A549 treated with ZK216348 at 1 μM for 4 hours (cell line): Measurements from ENCODE around the gene DNPEP. TPM values are rescaled to one million over a fixed set of nuclear protein-coding genes. Genes with fewer than 3 reads are reported as not detected.

Source experiments
- total RNA-seq: library from RNA; stranded (reverse); fragments of 200-300 nt; extraction: Qiagen RNA extraction; gene quantifications from 5 replicates; pipeline ENCODE4 v1.2.3, GENCODE V29; 2022; ENCODE audit warnings: low read depth

DNPEP gene
- 51.7 to 64.3 TPM (median 58.3 TPM) in 5 replicates for total RNA-seq

DNA sequence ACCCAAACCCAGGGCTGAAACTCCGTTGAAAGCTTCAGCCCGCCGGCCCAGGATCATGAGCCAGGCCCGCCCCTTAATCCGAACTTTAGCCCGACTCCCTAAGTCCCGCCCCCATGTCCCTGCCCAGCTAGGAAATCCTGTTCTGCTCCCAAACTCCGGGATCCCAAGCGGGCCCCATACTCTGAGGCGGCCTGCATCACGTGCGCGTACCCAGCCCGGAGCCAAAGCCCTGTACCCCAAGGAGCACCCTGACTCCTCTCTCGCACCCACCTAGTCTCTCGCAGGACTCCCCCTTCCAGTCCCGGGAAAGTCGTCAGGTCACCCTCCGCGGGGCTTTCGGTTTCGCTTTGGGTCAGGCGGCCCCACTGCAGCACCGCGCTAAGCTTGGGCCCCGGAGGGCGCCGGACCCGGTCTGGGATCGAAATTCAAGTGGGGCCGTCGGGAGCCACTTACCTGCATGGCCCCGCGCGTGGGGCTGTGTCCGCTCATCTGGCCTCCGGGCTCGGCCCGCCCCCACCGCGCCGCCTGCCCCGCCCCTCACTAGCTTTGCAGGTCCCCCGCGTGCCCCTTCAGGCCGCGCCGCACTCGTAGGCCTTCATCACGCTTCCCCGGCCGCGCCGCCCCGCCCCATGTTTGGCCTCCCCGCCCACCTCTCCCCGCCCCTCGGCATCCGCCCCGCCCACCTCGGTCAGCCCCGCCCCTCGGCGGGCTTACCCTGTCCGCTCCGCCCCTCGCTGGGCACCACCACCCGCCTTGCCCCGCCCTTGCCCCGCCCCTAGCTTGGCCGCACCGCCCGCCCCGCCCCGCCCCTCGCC is at the start of gene DNPEP:
Gene DNPEP, minus strand, starts transcription at position 607 of the 815 bp plus-strand sequence. Its CDS starts 118 bp downstream, at position 489.

DNA sequence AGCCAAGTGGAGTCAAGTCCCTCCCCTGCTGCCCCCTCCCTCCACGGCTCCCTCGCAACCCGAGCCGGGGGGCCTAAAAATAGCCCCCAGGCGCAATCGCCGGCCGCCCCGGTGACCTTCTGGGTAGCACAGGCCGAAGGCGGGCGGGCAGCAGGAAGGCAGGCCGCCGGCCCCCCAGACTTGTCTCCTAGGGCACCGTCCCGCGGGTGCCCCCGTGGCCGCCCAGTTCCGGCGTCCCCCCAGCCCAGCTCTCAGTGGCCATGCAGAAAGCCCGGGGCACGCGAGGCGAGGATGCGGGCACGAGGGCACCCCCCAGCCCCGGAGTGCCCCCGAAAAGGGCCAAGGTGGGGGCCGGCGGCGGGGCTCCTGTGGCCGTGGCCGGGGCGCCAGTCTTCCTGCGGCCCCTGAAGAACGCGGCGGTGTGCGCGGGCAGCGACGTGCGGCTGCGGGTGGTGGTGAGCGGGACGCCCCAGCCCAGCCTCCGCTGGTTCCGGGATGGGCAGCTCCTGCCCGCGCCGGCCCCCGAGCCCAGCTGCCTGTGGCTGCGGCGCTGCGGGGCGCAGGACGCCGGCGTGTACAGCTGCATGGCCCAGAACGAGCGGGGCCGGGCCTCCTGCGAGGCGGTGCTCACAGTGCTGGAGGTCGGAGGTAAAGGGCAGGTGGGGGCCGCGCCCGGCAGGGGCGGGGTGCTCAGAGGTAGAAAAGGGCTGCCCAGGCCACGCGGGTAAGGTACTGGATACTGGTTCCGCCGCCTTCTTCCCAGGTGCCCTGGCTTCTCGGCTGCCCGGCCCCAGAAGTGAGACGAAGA is 47.2 kb upstream of the DNPEP start, which contains the start of gene SPEG:
Gene SPEG, plus strand, starts transcription at position 126 of the 808 bp plus-strand sequence. Its CDS starts 135 bp downstream, at position 261.

DNA sequence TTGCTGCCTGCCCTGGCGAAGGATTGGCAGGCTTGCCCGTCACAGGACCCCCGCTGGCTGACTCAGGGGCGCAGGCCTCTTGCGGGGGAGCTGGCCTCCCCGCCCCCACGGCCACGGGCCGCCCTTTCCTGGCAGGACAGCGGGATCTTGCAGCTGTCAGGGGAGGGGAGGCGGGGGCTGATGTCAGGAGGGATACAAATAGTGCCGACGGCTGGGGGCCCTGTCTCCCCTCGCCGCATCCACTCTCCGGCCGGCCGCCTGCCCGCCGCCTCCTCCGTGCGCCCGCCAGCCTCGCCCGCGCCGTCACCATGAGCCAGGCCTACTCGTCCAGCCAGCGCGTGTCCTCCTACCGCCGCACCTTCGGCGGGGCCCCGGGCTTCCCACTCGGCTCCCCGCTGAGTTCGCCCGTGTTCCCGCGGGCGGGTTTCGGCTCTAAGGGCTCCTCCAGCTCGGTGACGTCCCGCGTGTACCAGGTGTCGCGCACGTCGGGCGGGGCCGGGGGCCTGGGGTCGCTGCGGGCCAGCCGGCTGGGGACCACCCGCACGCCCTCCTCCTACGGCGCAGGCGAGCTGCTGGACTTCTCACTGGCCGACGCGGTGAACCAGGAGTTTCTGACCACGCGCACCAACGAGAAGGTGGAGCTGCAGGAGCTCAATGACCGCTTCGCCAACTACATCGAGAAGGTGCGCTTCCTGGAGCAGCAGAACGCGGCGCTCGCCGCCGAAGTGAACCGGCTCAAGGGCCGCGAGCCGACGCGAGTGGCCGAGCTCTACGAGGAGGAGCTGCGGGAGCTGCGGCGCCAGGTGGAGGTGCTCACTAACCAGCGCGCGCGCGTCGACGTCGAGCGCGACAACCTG is 30.7 kb upstream of the DNPEP start, which contains the start of gene DES:
Gene DES, plus strand, starts transcription at position 223 of the 857 bp plus-strand sequence. Its CDS starts 86 bp downstream, at position 309.

DNA sequence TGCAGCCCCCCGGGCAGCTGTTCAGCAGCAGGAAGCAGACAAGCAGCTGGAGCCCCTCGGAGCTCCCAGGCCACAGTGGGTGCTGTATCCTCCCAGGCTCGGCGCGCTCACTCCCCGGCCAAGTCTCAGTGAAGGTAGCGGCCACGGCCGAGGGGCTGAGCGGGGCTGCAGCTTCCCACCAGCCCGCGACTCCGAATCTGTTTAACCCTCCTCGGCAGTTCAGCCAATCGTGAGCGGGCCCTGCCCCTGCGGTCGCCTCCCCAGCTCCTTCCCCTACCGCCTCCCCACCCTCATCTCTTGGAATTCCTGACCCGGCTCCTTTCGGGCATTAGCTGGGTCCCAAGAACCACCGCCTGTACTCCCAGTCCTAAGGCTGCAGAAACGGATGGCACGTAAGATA is 55.2 kb downstream of the DNPEP start, which contains the start of gene RESP18:
Gene RESP18, minus strand, starts transcription at position 203 of the 400 bp plus-strand sequence.

Other genes with a start within 250 kb of the DNPEP start
- gene NHEJ1, start 227.1 kb downstream of the DNPEP start, total RNA-seq = 14.2 to 16.2 TPM (median 15.2 TPM) in 5 replicates
- 0.28 to 0.80 TPM (median 0.46 TPM) in 5 replicates for gene SLC23A3, start 217.9 kb downstream of the DNPEP start, total RNA-seq
- 32.1 to 55.5 TPM (median 46.5 TPM) in 5 replicates for gene CNPPD1, start 211.0 kb downstream of the DNPEP start, total RNA-seq
- gene RETREG2, start 209.6 kb downstream of the DNPEP start, total RNA-seq = 53.9 to 88.2 TPM (median 84.2 TPM) in 5 replicates
- 12.4 to 25.5 TPM (median 20.6 TPM) in 5 replicates for gene ZFAND2B, start 181.1 kb downstream of the DNPEP start, total RNA-seq
- gene ABCB6, start 169.0 kb downstream of the DNPEP start, total RNA-seq = 23.6 to 35.5 TPM (median 32.1 TPM) in 5 replicates
- 30.5 to 48.5 TPM (median 47.1 TPM) in 5 replicates for gene ATG9A, start 158.3 kb downstream of the DNPEP start, total RNA-seq
- 16.7 to 21.8 TPM (median 20.0 TPM) in 5 replicates for gene ANKZF1, start 158.1 kb downstream of the DNPEP start, total RNA-seq
- 5.3 to 9.7 TPM (median 6.5 TPM) in 5 replicates for gene GLB1L, start 142.5 kb downstream of the DNPEP start, total RNA-seq
- 23.4 to 34.2 TPM (median 27.8 TPM) in 5 replicates for gene STK16, start 142.4 kb downstream of the DNPEP start, total RNA-seq
- 0.26 to 0.33 TPM (median 0.27 TPM) in 3 of 5 replicates, not detected in the others for gene TUBA4B, start 134.7 kb downstream of the DNPEP start, total RNA-seq
- 299 to 359 TPM (median 345 TPM) in 5 replicates for gene TUBA4A, start 134.0 kb downstream of the DNPEP start, total RNA-seq
- gene DNAJB2, start 108.5 kb downstream of the DNPEP start, total RNA-seq = 28.6 to 57.4 TPM (median 45.2 TPM) in 5 replicates
- gene PTPRN, start 78.5 kb downstream of the DNPEP start, total RNA-seq = 1.1 to 1.8 TPM (median 1.4 TPM) in 5 replicates
- gene RESP18, start 55.2 kb downstream of the DNPEP start, total RNA-seq = not detected in 5 replicates
- gene DES, start 30.5 kb upstream of the DNPEP start, total RNA-seq = 0.18 to 0.51 TPM (median 0.40 TPM) in 3 of 5 replicates, not detected in the others
- 5.1 to 10.4 TPM (median 6.9 TPM) in 5 replicates for gene SPEG, start 46.9 kb upstream of the DNPEP start, total RNA-seq
- gene GMPPA, start 111.0 kb upstream of the DNPEP start, total RNA-seq = 30.0 to 39.8 TPM (median 38.7 TPM) in 5 replicates
- 0.08 to 0.17 TPM (median 0.09 TPM) in 4 of 5 replicates, not detected in the other for gene ASIC4, start 126.6 kb upstream of the DNPEP start, total RNA-seq
- 12.5 to 32.0 TPM (median 29.8 TPM) in 5 replicates for gene CHPF, start 155.9 kb upstream of the DNPEP start, total RNA-seq
- 0.71 to 1.6 TPM (median 1.2 TPM) in 5 replicates for gene TMEM198, start 156.1 kb upstream of the DNPEP start, total RNA-seq
- gene OBSL1, start 183.6 kb upstream of the DNPEP start, total RNA-seq = 13.6 to 26.1 TPM (median 21.3 TPM) in 5 replicates
- gene INHA, start 184.4 kb upstream of the DNPEP start, total RNA-seq = 0.19 to 0.74 TPM (median 0.49 TPM) in 5 replicates
- 9.4 to 21.0 TPM (median 17.7 TPM) in 5 replicates for gene STK11IP, start 209.9 kb upstream of the DNPEP start, total RNA-seq
- gene SLC4A3, start 239.7 kb upstream of the DNPEP start, total RNA-seq = 1.9 to 4.4 TPM (median 3.2 TPM) in 5 replicates